Liver (tissue), 9 donors: Measurements from ENCODE around the gene FBXO28. TPM values are rescaled to one million over a fixed set of nuclear protein-coding genes. Genes with fewer than 3 reads are reported as not detected.

Source experiments
- DNase-seq: peaks from one replicate; pipeline ENCODE4 v3.0.0-alpha.2; 2017; ENCODE audit warnings: low spot score
- H3K27ac ChIP-seq, 2 donors: one replicate each; pipeline ENCODE4 v1.7.0; 2013; ENCODE audit warnings: inconsistent platforms in 2 of 2, low read length in 2 of 2, control low read depth in 1 of 2, low read depth in 1 of 2, mild to moderate bottlenecking in 1 of 2
- H3K27me3 ChIP-seq, 4 donors: one replicate each; pipeline versions ENCODE4 v1.6.1 to v1.7.0; 2013; ENCODE audit warnings: low read length in 3 of 4, inconsistent platforms in 1 of 4, mild to moderate bottlenecking in 1 of 4, moderate library complexity in 1 of 4; ENCODE audit not compliant: control insufficient read depth in 4 of 4, insufficient read depth in 4 of 4
- H3K36me3 ChIP-seq, 4 donors: one replicate each; pipeline versions ENCODE4 v1.6.1 to v1.7.0; 2013; ENCODE audit warnings: low read length in 3 of 4, mild to moderate bottlenecking in 3 of 4, low read depth in 1 of 4, moderate library complexity in 1 of 4; ENCODE audit not compliant: control insufficient read depth in 4 of 4, insufficient read depth in 3 of 4
- H3K4me1 ChIP-seq, 4 donors: one replicate each; pipeline versions ENCODE4 v1.6.1 to v1.7.0; 2013; ENCODE audit warnings: low read length in 3 of 4, mild to moderate bottlenecking in 3 of 4, moderate library complexity in 1 of 4; ENCODE audit not compliant: control insufficient read depth in 4 of 4, insufficient read depth in 4 of 4
- H3K4me3 ChIP-seq, 3 donors: one replicate each; pipeline versions ENCODE4 v1.6.1 to v1.7.0; 2013; ENCODE audit warnings: low read length in 3 of 3, control low read depth in 1 of 3, low read depth in 1 of 3, mild to moderate bottlenecking in 1 of 3
- H3K9ac ChIP-seq, 2 donors: one replicate each; pipeline ENCODE4 v1.7.0; 2013; ENCODE audit warnings: low read length in 2 of 2, mild to moderate bottlenecking in 2 of 2, moderate library complexity in 2 of 2, control low read depth in 1 of 2, low read depth in 1 of 2
- H3K9me3 ChIP-seq, 4 donors: one replicate each; pipeline versions ENCODE4 v1.6.1 to v1.7.0; 2013; ENCODE audit warnings: low read length in 3 of 4; ENCODE audit not compliant: control insufficient read depth in 4 of 4
- CTCF ChIP-seq: fragments of 150-350 bp; IDR thresholded peaks from 2 replicates; pipeline ENCODE4 v1.5.1; 2017; ENCODE audit warnings: improper control_type of control experiment, low read depth, low read length; ENCODE audit not compliant: missing input control
- EGR1 ChIP-seq, 2 donors: IDR thresholded peaks; 2 replicates each; pipeline ENCODE4 v1.6.1; 2016 to 2018; ENCODE audit warnings: antibody characterized with exemption in 2 of 2, low read depth in 2 of 2
- FOXA1 ChIP-seq: IDR thresholded peaks from 2 replicates; pipeline ENCODE4 v1.6.1; 2016; ENCODE audit warnings: antibody characterized with exemption
- FOXA2 ChIP-seq: IDR thresholded peaks from 2 replicates; pipeline ENCODE4 v1.6.1; 2016; ENCODE audit warnings: antibody characterized with exemption
- GABPA ChIP-seq, 2 donors: IDR thresholded peaks in 1 of 2; conservative IDR thresholded peaks in 1 of 2; 2 replicates each; pipeline ENCODE4 v1.6.1; 2016; ENCODE audit warnings: antibody characterized with exemption in 2 of 2, mild to moderate bottlenecking in 1 of 2, moderate library complexity in 1 of 2
- HNF4A ChIP-seq, 2 donors: conservative IDR thresholded peaks; 2 replicates each; pipeline ENCODE4 v1.6.1; 2016; ENCODE audit warnings: antibody characterized with exemption in 2 of 2, mild to moderate bottlenecking in 2 of 2
- HNF4G ChIP-seq: IDR thresholded peaks from 2 replicates; pipeline ENCODE4 v1.6.1; 2016; ENCODE audit warnings: antibody characterized with exemption
- JUND ChIP-seq, 2 donors: IDR thresholded peaks; 2 replicates each; pipeline ENCODE4 v1.6.1; 2016; ENCODE audit warnings: antibody characterized with exemption in 2 of 2
- NR2F2 ChIP-seq: IDR thresholded peaks from 2 replicates; pipeline ENCODE4 v1.6.1; 2016; ENCODE audit warnings: antibody characterized with exemption
- RAD21 ChIP-seq, 2 donors: IDR thresholded peaks; 2 replicates each; pipeline ENCODE4 v1.6.1; 2016; ENCODE audit warnings: antibody characterized with exemption in 2 of 2, mild to moderate bottlenecking in 2 of 2
- REST ChIP-seq: IDR thresholded peaks from 2 replicates; pipeline ENCODE4 v1.6.1; 2016; ENCODE audit warnings: antibody characterized with exemption, mild to moderate bottlenecking
- RXRA ChIP-seq, 2 donors: IDR thresholded peaks; 2 replicates each; pipeline ENCODE4 v1.6.1; 2017 to 2018; ENCODE audit warnings: antibody characterized with exemption in 2 of 2, mild to moderate bottlenecking in 1 of 2
- SP1 ChIP-seq: IDR thresholded peaks from 2 replicates; pipeline ENCODE4 v1.6.1; 2018; ENCODE audit warnings: antibody characterized with exemption, mild to moderate bottlenecking
- TAF1 ChIP-seq: conservative IDR thresholded peaks from 2 replicates; pipeline ENCODE4 v1.6.1; 2016; ENCODE audit warnings: antibody characterized with exemption, mild to moderate bottlenecking
- YY1 ChIP-seq: IDR thresholded peaks from 2 replicates; pipeline ENCODE4 v1.6.1; 2016; ENCODE audit warnings: antibody characterized with exemption, mild to moderate bottlenecking
- ZBTB33 ChIP-seq: IDR thresholded peaks from 2 replicates; pipeline ENCODE4 v1.6.1; 2016; ENCODE audit warnings: antibody characterized with exemption
- WGBS: extraction: QIAGEN DNeasy Blood & Tissue Kit; methylation state at CpG from one replicate; pipeline ENCODE4 v1.1.7; 2013; 5-methylcytosine and 5-hydroxymethylcytosine counted together
- polyA plus RNA-seq, 2 donors: library from polyadenylated mRNA; stranded (reverse) in 1 of 2; unstranded in 1 of 2; fragments of 200-250 nt in 1 of 2; fragments of >200 nt in 1 of 2; fragmentation: Nextera tagmentation in 1 of 2; extraction: Ambion mirVana in 1 of 2; gene quantifications; one replicate each; pipeline versions ENCODE4 v1.2.1 to v1.2.3, GENCODE V29; 2013 to 2015
- total RNA-seq, 2 donors: library from RNA; depleted of rRNA; stranded (reverse); fragments of >200 nt; gene quantifications; one replicate each; pipeline ENCODE4 v1.2.3, GENCODE V29; 2014
- TF ChIP-seq, protein P1 (sequence below): IDR thresholded peaks from 2 replicates; pipeline ENCODE4 v1.6.1; 2016; ENCODE audit warnings: antibody characterized with exemption
- TF ChIP-seq, protein P2 (sequence below): IDR thresholded peaks from 2 replicates; pipeline ENCODE4 v1.6.1; 2016; ENCODE audit warnings: antibody characterized with exemption
- donor health status: healthy.
- donor health status: healthy.
- donor health status: healthy.
- donor health status: healthy.
- donor health status: healthy.

Gene FBXO28
- total and polyA plus RNA-seq, 4 donors = 6.7 to 23.1 (median 13.1) TPM

DNA sequence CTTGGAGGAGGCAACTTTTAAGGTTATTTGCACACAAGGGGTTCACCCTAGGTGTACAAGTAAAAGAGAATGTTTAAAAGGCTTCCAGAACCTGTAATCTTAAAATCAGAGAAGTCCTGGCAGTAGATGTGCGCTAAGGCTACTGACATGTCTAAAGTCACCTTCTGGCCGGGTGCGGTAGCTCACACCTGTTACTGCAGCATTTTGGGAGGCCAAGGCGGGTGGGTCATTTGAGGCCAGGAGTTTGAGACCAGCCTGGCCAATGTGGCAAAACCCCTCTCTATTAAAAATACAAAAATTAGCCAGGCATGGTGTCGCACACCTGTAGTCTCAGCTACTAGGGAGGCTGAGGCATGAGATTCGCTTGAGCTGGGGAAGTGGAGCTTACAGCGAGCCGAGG, 48.9 kb downstream of the FBXO28 start (continued):
- TF ChIP-seq ZBTB33 (no peak), CTCF (no peak), YY1 (no peak)

GRCh38 chr1:224163311-224163710, 49.4 kb downstream of the FBXO28 start:
- Histone ChIP-seq H3K27me3 (no peaks in the 10 kb centered on the region), H3K27ac (no peak overlapping the region), H3K36me3 (peaks cover 0 to 21% (median 17%) of the 10 kb centered on the region in 4 donors), H3K9ac (no peak overlapping the region), H3K4me1 (no peaks in the 10 kb centered on the region), H3K9me3 (no peaks in the 10 kb centered on the region), H3K4me3 (no peak overlapping the region)
- no peak for DNase-seq
- WGBS = 88% methylated on average over 2 of the region's 2 CpGs
- TF ChIP-seq HNF4G (no peak), REST (no peak), EGR1 (IDR thresholded peaks at IDR 0.05; ENCODE audit: low read depth in 2 of 2) (no peak), FOXA2 (no peak), RXRA (IDR thresholded peaks at IDR 0.05) (no peak), ZBTB33 (no peak), TAF1 (no peak), GABPA (IDR thresholded peaks at IDR 0.05 in 1 of 2, conservative IDR thresholded peaks at IDR 0.05 in 1 of 2) (no peak), CTCF (no peak), FOXA1 (no peak), SP1 (no peak), JUND (IDR thresholded peaks at IDR 0.05) (no peak), YY1 (no peak), NR2F2 (no peak), RAD21 (IDR thresholded peaks at IDR 0.05) (no peak), HNF4A (conservative IDR thresholded peaks at IDR 0.05) (no peak)
- TF ChIP-seq, protein P1, sequence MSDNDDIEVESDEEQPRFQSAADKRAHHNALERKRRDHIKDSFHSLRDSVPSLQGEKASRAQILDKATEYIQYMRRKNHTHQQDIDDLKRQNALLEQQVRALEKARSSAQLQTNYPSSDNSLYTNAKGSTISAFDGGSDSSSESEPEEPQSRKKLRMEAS = no peak
- TF ChIP-seq, protein P2, sequence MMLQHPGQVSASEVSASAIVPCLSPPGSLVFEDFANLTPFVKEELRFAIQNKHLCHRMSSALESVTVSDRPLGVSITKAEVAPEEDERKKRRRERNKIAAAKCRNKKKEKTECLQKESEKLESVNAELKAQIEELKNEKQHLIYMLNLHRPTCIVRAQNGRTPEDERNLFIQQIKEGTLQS = no peak
